GM12891 (cell line): ENCODE measurements around the gene NDUFA13.

Source experiments
- DNase-seq: peaks from one replicate; pipeline ENCODE4 v3.0.0; 2011; ENCODE audit warnings: low spot score; ENCODE audit not compliant: insufficient read length
- FAIRE-seq: peaks from 2 replicates; lab custom pipeline; 2011; peaks lifted over from hg19 to GRCh38; lab: Jason Lieb, UNC
- PAX5 ChIP-seq: IDR thresholded peaks from 2 replicates; pipeline ENCODE4 v1.6.1; 2011; ENCODE audit warnings: low read length, moderate library complexity, mild to moderate bottlenecking; ENCODE audit not compliant: insufficient read depth, severe bottlenecking
- POLR2A ChIP-seq: IDR thresholded peaks from 2 replicates; pipeline ENCODE4 v1.6.1; 2011; ENCODE audit warnings: low read depth, low read length, control low read depth
- POLR2AphosphoS5 ChIP-seq: IDR thresholded peaks from 2 replicates; pipeline ENCODE4 v1.6.1; 2011; ENCODE audit warnings: low read depth, low read length, control low read depth
- POU2F2 ChIP-seq: IDR thresholded peaks from 2 replicates; pipeline ENCODE4 v1.6.1; 2011; ENCODE audit warnings: low read depth, mild to moderate bottlenecking, control low read depth, low read length, moderate library complexity
- SPI1 ChIP-seq: IDR thresholded peaks from 2 replicates; pipeline ENCODE4 v1.6.1; 2011; ENCODE audit warnings: low read depth, low read length, control low read depth
- TAF1 ChIP-seq: IDR thresholded peaks from 2 replicates; pipeline ENCODE4 v1.6.1; 2011; ENCODE audit warnings: low read depth, low read length, control low read depth

NDUFA13 gene

DNA sequence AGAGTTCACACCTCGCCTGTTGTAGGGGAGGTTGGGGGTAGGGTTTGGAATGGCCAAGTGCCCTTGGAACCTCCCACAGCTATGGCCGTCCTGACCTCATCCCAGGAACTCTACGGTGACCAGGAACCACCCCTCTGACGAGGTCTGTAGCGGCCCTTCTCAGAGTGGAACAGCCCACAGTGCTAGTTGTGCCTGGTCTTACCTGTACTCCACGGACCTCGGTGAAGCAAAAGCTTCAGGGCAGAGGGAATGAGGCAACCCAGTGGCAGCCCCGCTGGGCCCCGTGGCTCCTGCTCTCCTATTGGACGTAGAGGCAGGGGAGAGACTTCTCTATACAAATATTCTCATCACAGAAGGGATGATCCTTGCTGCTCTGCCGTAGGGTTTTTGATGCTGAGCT is 7.8 kb upstream of the NDUFA13 start:
- no peak for DNase-seq
- TF ChIP-seq POU2F2 (no peak), POLR2A (no peak)

DNA sequence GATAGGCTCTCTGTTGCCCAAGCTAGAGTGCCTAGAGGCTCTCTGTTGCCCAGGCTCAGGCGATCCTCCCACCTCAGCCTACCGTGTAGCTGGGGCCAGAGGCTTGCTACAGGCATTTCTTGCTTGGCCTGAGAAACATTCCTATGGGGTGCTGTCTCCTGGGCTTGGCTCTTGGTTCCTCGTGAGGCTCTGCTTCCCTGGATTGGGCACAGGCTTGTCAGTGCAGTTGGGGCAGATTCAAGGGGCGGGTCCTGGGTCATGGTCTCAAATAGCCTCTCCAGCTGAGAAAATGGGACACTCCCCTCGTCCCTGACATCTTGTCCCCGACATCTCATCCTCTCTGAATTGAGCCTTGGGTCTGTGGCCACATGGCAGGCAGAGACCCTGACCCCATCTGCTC is 5.6 kb upstream of the NDUFA13 start:
- FAIRE-seq = no peak
- DNase-seq = no peak
- TF ChIP-seq SPI1 (no peak), POLR2AphosphoS5 (no peak; the same call in 1 of the 2 replicates), POLR2A (no peak; the same call in none of the 2 replicates), PAX5 (no peak), TAF1 (no peak), POU2F2 (no peak)

More for the DNA sequence above, 7.8 kb upstream of the NDUFA13 start:
- FAIRE-seq = no peak

DNA sequence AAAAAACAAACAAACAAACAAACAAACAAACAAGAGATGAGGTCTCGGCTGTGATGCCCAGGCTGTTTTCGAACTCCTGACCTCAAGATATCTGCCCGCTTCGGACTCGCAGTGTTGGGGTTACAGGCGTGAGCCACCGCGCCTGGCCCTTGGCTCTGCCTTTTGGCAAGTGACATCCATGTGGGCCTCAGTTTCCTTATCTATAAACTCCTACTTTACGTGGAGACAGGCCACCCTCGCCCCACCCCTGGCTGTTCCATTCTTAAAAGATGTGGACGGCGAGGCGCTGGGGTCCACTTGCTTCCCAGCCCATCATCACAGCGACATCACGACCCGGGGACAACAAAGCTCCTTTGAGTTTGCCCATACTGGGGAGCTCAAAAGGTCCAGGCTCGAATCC is 2.3 kb upstream of the NDUFA13 start:
- no peak for FAIRE-seq
- no peak for DNase-seq
- TF ChIP-seq SPI1 (no peak), POLR2AphosphoS5 (no peak), PAX5 (no peak), TAF1 (no peak), POU2F2 (no peak), POLR2A (no peak)

DNA sequence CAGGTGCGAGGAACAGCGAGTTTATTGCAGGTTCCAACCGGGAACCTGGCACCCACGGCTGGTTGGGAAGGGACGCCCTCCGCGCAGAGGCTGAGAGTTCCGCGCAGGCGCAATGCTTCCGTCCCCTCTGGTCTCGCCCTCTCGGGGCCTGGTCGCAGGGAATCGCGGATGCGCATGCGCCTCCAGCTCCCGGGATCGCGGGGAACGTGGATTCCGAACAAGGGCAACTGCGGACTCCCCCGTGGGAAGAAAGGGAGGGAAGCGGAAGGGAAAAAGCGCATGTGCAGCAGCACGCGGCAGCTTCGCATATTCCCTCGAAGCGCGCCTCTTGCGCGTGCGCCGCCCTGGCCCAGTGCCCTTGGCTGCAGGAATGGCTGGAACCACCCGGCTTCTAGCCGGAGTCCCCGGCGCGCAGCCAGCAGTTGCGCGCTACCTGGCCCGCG is 1.8 kb upstream of the NDUFA13 start:
- FAIRE-seq (no peak), DNase-seq (no peak)
- TF ChIP-seq PAX5 = no peak

DNA sequence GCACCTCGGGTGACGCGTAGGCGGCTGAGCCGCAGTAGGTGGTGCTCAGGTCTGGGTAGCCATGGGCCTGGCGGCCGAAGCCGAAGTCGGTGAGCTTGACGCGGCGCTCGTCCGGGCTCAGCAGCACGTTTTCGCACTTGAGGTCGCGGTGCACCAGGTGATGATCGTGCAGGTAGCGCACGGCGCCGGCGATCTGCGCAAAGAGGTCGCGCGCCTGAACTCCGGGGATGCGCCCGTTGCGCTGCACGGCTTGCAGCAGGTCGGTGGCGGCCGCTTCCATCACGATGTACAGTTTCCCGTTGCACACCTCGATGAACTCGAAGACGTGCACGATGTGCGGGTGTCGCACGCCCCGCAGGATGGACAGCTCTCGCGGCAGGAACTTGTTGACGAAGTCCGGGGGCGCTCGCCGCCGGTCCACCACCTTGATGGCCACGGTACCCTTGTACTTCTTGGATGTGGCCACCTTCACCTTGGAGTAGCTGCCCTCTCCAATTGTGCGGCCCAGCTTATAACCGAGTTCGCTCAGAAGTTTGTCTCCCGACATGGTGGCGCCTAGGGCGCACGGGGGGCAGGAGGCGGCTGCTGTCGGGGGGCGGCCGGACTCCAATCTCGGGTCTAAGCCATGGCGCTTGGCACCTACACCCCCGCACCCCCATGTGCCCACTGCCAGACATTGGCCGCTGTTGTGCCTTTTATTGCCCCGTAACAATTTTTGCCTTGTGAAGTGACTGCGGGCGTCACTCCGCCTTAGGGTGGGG is 964 bp upstream of the NDUFA13 start, which contains the start of gene TSSK6:
Gene TSSK6, minus strand, starts transcription at position 668 of the 761 bp plus-strand sequence. Its CDS starts 121 bp downstream, at position 547.
- TF ChIP-seq POLR2A = no peak
- no peak for TF ChIP-seq POLR2AphosphoS5
- TF ChIP-seq POU2F2 = no peak
- TF ChIP-seq TAF1 = no peak
- TF ChIP-seq PAX5 = no peak
- no peak for TF ChIP-seq SPI1
- DNase-seq = no peak
- FAIRE-seq = peak; percentile 76

DNA sequence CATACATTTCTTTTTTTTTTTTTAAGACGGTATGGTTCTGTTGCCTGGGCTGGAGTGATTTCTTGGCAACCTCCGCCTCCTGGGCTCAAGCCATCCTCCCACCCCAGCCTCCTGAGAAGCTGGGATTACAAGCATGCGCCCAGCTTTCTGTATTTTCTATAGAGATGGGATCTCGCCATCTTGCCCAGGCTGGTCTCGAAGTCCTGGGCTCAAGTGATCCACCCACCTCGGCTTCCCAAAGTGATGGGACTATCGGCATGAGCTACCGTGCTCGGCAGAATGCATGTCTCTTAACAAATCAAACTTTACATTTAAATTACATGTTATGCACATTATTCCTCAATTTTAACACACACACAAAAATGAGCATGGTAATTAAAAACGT is 1.2 kb downstream of the NDUFA13 start:
- DNase-seq = no peak
- FAIRE-seq = no peak

DNA sequence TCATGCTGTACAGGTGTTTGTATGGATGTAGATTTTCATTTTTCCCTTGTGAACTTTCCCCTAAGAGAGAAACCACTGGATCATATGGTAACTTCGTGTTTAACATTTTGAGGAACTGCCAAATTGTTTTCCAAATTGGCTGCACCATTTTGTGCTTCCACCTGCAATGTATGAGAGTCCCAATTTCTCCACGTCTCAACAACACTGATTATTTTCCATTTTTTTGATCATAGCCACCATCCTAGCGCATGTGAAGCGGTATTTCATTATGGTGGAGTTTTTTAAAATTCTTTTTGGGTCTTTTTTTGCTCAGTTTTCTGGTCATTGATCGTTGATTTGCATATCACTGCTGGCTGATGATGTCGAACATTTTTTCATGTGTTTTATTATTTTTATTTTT is 5.0 kb downstream of the NDUFA13 start:
- TF ChIP-seq POLR2AphosphoS5 = no peak
- no peak for TF ChIP-seq POU2F2
- no peak for TF ChIP-seq SPI1
- no peak for TF ChIP-seq POLR2A
- TF ChIP-seq TAF1 = no peak
- no peak for TF ChIP-seq PAX5
- DNase-seq (no peak), FAIRE-seq (no peak)

More for the DNA sequence above, 1.2 kb downstream of the NDUFA13 start:
- TF ChIP-seq PAX5 = no peak
- TF ChIP-seq SPI1 = no peak
- no peak for TF ChIP-seq POLR2A
- no peak for TF ChIP-seq POLR2AphosphoS5
- no peak for TF ChIP-seq TAF1
- no peak for TF ChIP-seq POU2F2

DNA sequence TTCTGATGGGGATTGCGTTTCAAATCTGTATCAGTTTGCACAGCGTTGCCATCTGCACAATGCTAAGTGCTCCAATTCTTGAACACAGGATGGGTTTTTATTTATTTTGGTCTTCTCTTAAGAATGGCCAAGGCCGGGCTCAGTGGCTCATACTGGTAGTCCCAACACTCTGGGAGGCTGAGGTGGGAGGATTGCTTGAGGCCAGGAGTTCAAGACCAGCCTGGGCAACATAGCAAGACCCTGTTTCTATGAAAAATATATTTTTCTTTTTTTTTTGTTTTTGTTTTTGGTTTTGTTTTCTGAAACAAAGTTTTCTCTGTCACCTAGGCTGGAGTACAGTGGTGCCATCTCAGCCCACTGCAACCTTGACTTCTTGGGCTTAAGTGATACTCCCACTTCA is 7.2 kb downstream of the NDUFA13 start:
- FAIRE-seq (no peak), DNase-seq (no peak)
- TF ChIP-seq POU2F2 (no peak), TAF1 (no peak), POLR2A (no peak), POLR2AphosphoS5 (no peak), SPI1 (no peak), PAX5 (no peak)

DNA sequence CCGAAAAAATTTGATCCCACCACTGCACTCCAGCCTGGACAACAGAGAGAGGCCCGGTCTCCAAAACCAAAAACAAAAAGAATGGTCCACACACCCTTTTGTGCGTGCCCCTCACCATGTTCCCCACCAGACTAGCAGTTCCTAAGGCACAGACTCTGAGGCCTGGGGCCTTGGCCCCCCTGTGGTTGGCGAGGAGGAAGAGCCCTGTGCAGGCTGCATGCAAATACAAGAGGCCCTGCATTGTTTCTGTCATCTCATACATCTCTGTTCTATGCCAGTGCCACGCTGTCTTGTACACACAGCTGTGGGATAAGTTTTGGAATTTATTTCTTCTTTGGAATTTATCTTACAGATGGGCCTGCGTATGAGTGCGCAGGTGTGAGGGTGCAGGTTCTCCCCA is 8.0 kb downstream of the NDUFA13 start:
- no peak for FAIRE-seq
- DNase-seq = no peak
- peak; percentile 80; the same call in 1 of the 2 replicates for TF ChIP-seq POU2F2
- TF ChIP-seq POLR2A = no peak
- no peak for TF ChIP-seq PAX5
- 0 out of 2 replicates have a peak, but pooled peaks have one; percentile 24 for TF ChIP-seq SPI1

DNA sequence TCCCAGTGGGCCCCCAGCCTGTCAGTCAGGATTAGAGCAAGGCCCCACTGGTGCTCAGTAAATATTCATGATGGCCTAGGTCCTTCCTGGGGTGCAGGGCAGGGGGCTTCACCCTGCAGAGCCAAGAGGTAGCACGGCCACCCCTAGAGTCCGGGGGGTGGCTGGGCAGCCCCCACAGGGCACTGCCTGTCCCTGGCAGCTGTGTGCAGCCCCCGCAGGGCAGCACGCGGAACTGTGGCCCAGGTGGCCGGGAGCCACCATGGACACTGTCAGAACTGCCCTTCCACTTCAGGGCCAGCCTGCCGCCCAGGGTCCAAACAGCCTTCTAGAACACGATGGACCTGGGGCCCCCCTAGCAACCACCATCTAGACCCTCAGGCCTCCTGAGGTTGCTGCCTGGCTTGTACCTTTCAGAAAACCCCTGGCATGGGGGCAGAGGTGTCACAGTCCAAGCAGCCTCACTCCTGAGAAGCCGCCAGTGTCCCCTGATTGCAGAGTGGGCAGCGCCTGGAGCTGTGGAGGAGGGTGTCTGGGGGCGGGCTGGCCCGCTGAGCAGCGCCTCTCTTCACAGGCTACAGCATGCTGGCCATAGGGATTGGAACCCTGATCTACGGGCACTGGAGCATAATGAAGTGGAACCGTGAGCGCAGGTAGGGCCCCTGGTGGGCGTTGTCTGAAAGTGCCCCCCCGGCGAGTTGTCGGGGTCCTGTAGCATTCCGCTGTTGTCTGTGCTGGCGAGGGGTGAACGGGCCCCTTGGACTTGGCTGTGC is 9.8 kb downstream of the NDUFA13 start:
- DNase-seq (no peak), FAIRE-seq (no peak)
- TF ChIP-seq POLR2AphosphoS5 = no peak
- TF ChIP-seq POLR2A = 0 out of 2 replicates have a peak, but pooled peaks have one; percentile 6
